BLaER1 treated with 17β-estradiol and CSF1 and Interleukin-3, amounts not matched to agents 10 nM and 100 nM (cell line): ENCODE data around the gene XAB2.

Experiments used
- H3K27ac ChIP-seq, 11 experiments: shearing (Covaris generic); formaldehyde crosslinking; 2 replicates each; pipeline ENCODE4 v1.8.1; 2022
- H3K27me3 ChIP-seq, 11 experiments: shearing (Covaris generic); formaldehyde crosslinking; 2 replicates each; pipeline ENCODE4 v1.8.1; 2022
- H3K36me3 ChIP-seq, 11 experiments: shearing (Covaris generic); formaldehyde crosslinking; 2 replicates each; pipeline ENCODE4 v1.8.1; 2022
- H3K4me1 ChIP-seq, 10 experiments: shearing (Covaris generic); formaldehyde crosslinking; 2 replicates each; pipeline ENCODE4 v1.8.1; 2022
- H3K4me2 ChIP-seq, 11 experiments: shearing (Covaris generic); formaldehyde crosslinking; 2 replicates each; pipeline ENCODE4 v1.8.1; 2022
- H3K4me3 ChIP-seq, 10 experiments: shearing (Covaris generic); formaldehyde crosslinking; 2 replicates each; pipeline ENCODE4 v1.8.1; 2022
- H3K9ac ChIP-seq, 11 experiments: shearing (Covaris generic); formaldehyde crosslinking; 2 replicates each; pipeline ENCODE4 v1.8.1; 2022
- H3K9me3 ChIP-seq, 11 experiments: shearing (Covaris generic); formaldehyde crosslinking; replicated peaks in 1 of 11; 2 replicates each; pipeline ENCODE4 v1.8.1; 2022
- H4K20me1 ChIP-seq, 11 experiments: shearing (Covaris generic); formaldehyde crosslinking; 2 replicates each; pipeline ENCODE4 v1.8.1; 2022
- Cebpa-rat ChIP-seq, 11 experiments: shearing (Covaris generic); IDR thresholded peaks; 2 replicates each; pipeline ENCODE4 v1.8.1; 2022

Gene XAB2

DNA sequence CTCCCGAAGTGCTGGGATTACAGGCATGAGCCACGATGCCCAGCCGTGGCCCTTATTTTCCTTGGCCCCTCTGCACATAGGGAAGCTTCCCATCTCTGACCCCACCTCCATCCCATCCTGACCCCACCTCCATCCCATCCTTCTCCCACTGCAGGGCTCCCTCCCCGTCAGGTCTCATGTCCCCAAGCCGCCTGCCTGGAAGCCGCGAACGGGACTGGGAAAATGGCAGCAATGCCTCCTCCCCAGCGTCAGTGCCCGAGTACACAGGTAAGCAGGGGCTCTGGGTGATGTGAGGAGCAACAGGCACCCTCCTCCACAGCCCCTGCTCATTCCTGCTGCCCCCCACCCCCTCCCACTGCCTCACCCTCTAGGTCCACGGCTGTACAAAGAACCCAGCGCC lies 12.2 kb downstream of the XAB2 start:
- no peak overlapping the region for H3K9ac ChIP-seq
- no peaks in the 10 kb centered on the region for H3K9me3 ChIP-seq
- H3K27ac ChIP-seq, result no peak overlapping the region
- H3K4me1 ChIP-seq, result peaks cover 0 to 8% (median 0%) of the 10 kb centered on the region in 10 experiments; a peak in 2 of 20 replicates
- H4K20me1 ChIP-seq, result peaks cover 0 to 60% (median 10%) of the 10 kb centered on the region in 11 experiments; a peak in 9 of 22 replicates
- peaks cover 19 to 54% (median 43%) of the 10 kb centered on the region in 11 experiments for H3K36me3 ChIP-seq
- H3K4me2 ChIP-seq, result no peak overlapping the region
- no peaks in the 10 kb centered on the region for H3K27me3 ChIP-seq
- no peak for TF ChIP-seq Cebpa-rat (IDR thresholded peaks at IDR 0.05)
- H3K4me3 ChIP-seq, result no peak overlapping the region

- peaks cover 0 to 8% (median 0%) of the 10 kb centered on the region in 10 experiments; a peak in 2 of 20 replicates for H3K4me1 ChIP-seq
- H3K4me3 ChIP-seq, result no peak overlapping the region
- peaks cover 0 to 45% (median 9%) of the 10 kb centered on the region in 11 experiments; a peak in 9 of 22 replicates for H4K20me1 ChIP-seq
- H3K36me3 ChIP-seq, result peaks cover under 1 to 34% (median 24%) of the 10 kb centered on the region in 11 experiments; a peak in 20 of 22 replicates
- no peaks in the 10 kb centered on the region for H3K27me3 ChIP-seq
- no peak overlapping the region for H3K4me2 ChIP-seq
- no peak overlapping the region for H3K27ac ChIP-seq
- no peak for TF ChIP-seq Cebpa-rat (IDR thresholded peaks at IDR 0.05)
- H3K9ac ChIP-seq, result no peak overlapping the region
- no peaks in the 10 kb centered on the region for H3K9me3 ChIP-seq
Measured at GRCh38 chr19:7614859-7615741, 14.2 kb downstream of the XAB2 start.

DNA sequence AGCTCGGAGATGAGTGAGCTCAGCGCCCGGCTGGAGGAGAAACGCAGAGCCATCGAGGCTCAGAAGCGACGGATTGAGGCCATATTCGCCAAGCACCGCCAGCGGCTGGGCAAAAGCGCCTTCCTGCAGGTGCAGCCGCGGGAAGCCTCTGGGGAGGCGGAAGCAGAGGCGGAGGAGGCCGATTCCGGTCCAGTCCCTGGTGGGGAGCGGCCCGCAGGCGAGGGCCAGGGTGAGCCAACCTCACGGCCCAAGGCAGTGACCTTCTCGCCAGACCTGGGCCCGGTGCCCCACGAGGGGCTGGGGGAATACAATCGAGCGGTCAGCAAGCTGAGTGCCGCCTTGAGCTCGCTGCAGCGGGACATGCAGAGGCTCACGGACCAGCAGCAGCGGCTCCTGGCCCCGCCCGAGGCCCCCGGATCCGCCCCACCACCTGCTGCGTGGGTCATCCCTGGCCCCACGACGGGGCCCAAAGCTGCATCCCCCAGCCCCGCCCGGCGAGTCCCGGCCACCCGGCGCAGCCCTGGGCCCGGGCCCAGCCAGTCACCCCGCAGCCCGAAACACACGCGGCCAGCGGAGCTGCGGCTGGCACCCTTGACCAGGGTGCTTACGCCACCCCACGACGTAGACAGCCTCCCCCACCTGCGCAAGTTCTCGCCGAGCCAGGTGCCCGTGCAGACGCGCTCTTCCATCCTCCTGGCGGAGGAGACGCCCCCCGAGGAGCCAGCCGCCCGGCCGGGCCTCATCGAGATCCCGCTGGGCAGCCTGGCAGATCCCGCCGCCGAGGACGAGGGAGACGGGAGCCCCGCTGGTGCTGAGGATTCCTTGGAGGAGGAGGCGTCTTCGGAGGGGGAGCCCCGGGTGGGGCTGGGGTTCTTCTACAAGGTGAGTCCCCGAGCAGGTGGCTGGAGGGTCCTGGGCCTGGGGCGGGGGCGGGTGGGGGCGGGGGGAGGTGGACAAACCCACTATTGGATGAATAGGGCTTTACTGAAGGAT lies 16.8 kb downstream of the XAB2 start:
- H3K9me3 ChIP-seq, result no peaks in the 10 kb centered on the region
- 0 out of 20 replicates have a peak, but pooled peaks cover 0 to under 1% (median 0%) of the 10 kb centered on the region in 10 experiments for H3K4me1 ChIP-seq
- H3K9ac ChIP-seq, result no peak overlapping the region
- H4K20me1 ChIP-seq, result peaks cover 0 to 25% (median 0%) of the 10 kb centered on the region in 11 experiments; a peak in 6 of 22 replicates
- peaks cover 0 to 9% (median under 1%) of the 10 kb centered on the region in 11 experiments; a peak in 8 of 22 replicates for H3K36me3 ChIP-seq
- H3K4me3 ChIP-seq, result no peak overlapping the region
- H3K27ac ChIP-seq, result no peak overlapping the region
- no peaks in the 10 kb centered on the region for H3K27me3 ChIP-seq
- no peak overlapping the region for H3K4me2 ChIP-seq
- TF ChIP-seq Cebpa-rat (IDR thresholded peaks at IDR 0.05), result no peak

GRCh38 chr19:7611541-7612279 lies 17.6 kb downstream of the XAB2 start:
- no peaks in the 10 kb centered on the region for H3K27me3 ChIP-seq
- H3K27ac ChIP-seq, result no peak overlapping the region
- peaks cover 0 to 16% (median 0%) of the 10 kb centered on the region in 11 experiments; a peak in 5 of 22 replicates for H4K20me1 ChIP-seq
- 0 out of 20 replicates have a peak, but pooled peaks cover 0 to 6% (median 0%) of the 10 kb centered on the region in 10 experiments for H3K4me1 ChIP-seq
- TF ChIP-seq Cebpa-rat (IDR thresholded peaks at IDR 0.05), result no peak
- no peak overlapping the region for H3K4me3 ChIP-seq
- H3K9me3 ChIP-seq, result no peaks in the 10 kb centered on the region
- H3K9ac ChIP-seq, result no peak overlapping the region
- H3K36me3 ChIP-seq, result 0 out of 22 replicates have a peak, but pooled peaks cover 0 to under 1% (median 0%) of the 10 kb centered on the region in 11 experiments
- no peak overlapping the region for H3K4me2 ChIP-seq

GRCh38 chr19:7610491-7611240 lies 18.7 kb downstream of the XAB2 start:
- Histone ChIP-seq H3K4me3 (no peak overlapping the region), H3K4me1 (0 out of 20 replicates have a peak, but pooled peaks cover 0 to 6% (median 0%) of the 10 kb centered on the region in 10 experiments), H3K27ac (no peak overlapping the region), H3K9me3 (peaks cover 0 to 2% (median 0%) of the 10 kb centered on the region in 11 experiments; a peak in 4 of 22 replicates), H3K27me3 (no peaks in the 10 kb centered on the region), H4K20me1 (peaks cover 0 to 13% (median 0%) of the 10 kb centered on the region in 11 experiments; a peak in 6 of 22 replicates), H3K9ac (no peak overlapping the region), H3K4me2 (no peak overlapping the region), H3K36me3 (no peaks in the 10 kb centered on the region)
- TF ChIP-seq Cebpa-rat (IDR thresholded peaks at IDR 0.05), result no peak

GRCh38 chr19:7607874-7608560 lies 21.3 kb downstream of the XAB2 start:
- TF ChIP-seq Cebpa-rat (IDR thresholded peaks at IDR 0.05), result no peak
- Histone ChIP-seq H3K27ac (no peak overlapping the region), H3K27me3 (peaks cover 0 to 18% (median 8%) of the 10 kb centered on the region in 11 experiments; a peak in 10 of 22 replicates), H3K9ac (no peak overlapping the region), H3K4me3 (no peak overlapping the region), H4K20me1 (peaks cover 0 to 13% (median 0%) of the 10 kb centered on the region in 11 experiments; a peak in 6 of 22 replicates), H3K36me3 (no peaks in the 10 kb centered on the region), H3K4me1 (0 out of 20 replicates have a peak, but pooled peaks cover 0 to 6% (median 0%) of the 10 kb centered on the region in 10 experiments), H3K4me2 (no peak overlapping the region), H3K9me3 (peaks cover 0 to 7% (median 3%) of the 10 kb centered on the region in 11 experiments; a peak in 7 of 22 replicates)
